ENCODE measurements around the gene LRRN2.

Gene LRRN2

GRCh38 chr1:204685236-204686006 is at the start of gene LRRN2:
Gene LRRN2 (minus strand): TSS chr1:204685738. CDS start chr1:204619992, 65,746 bp downstream.
- H3K4me3 ChIP-seq (ENCODE audit: control insufficient read depth, low read depth, low read length) = no peak within 1 kb of the TSS
- TF ChIP-seq CTCF (IDR thresholded peaks at IDR 0.05; ENCODE audit: control insufficient read depth, insufficient read depth, low read depth, low read length, missing control alignments) = no peak
- no peak for DNase-seq (ENCODE audit: low read depth)

GRCh38 chr1:204735042-204735441 is 49.5 kb upstream of the LRRN2 start:
- H3K4me3 ChIP-seq (ENCODE audit: control insufficient read depth, low read depth, low read length) = no peak overlapping the region
- DNase-seq (ENCODE audit: low read depth) = no peak
- TF ChIP-seq CTCF (IDR thresholded peaks at IDR 0.05; ENCODE audit: control insufficient read depth, insufficient read depth, low read depth, low read length, missing control alignments) = no peak

- DNase-seq (ENCODE audit: low read depth) = no peak
Observed at GRCh38 chr1:204733869-204734596, 48.5 kb upstream of the LRRN2 start.

GRCh38 chr1:204733289-204733688 is 47.8 kb upstream of the LRRN2 start:
- no peak overlapping the region for H3K4me3 ChIP-seq (ENCODE audit: control insufficient read depth, low read depth, low read length)
- TF ChIP-seq CTCF (IDR thresholded peaks at IDR 0.05; ENCODE audit: control insufficient read depth, insufficient read depth, low read depth, low read length, missing control alignments) = no peak

More at GRCh38 chr1:204733869-204734596, 48.5 kb upstream of the LRRN2 start:
- no peak overlapping the region for H3K4me3 ChIP-seq (ENCODE audit: control insufficient read depth, low read depth, low read length)
- TF ChIP-seq CTCF (IDR thresholded peaks at IDR 0.05; ENCODE audit: control insufficient read depth, insufficient read depth, low read depth, low read length, missing control alignments) = no peak

GRCh38 chr1:204731985-204732575 is 46.5 kb upstream of the LRRN2 start:
- DNase-seq (ENCODE audit: low read depth) = no peak
- no peak overlapping the region for H3K4me3 ChIP-seq (ENCODE audit: control insufficient read depth, low read depth, low read length)
- TF ChIP-seq CTCF (IDR thresholded peaks at IDR 0.05; ENCODE audit: control insufficient read depth, insufficient read depth, low read depth, low read length, missing control alignments) = no peak

More at GRCh38 chr1:204733289-204733688, 47.8 kb upstream of the LRRN2 start:
- DNase-seq (ENCODE audit: low read depth) = no peak

- no peak for TF ChIP-seq CTCF (IDR thresholded peaks at IDR 0.05; ENCODE audit: control insufficient read depth, insufficient read depth, low read depth, low read length, missing control alignments)
- H3K4me3 ChIP-seq (ENCODE audit: control insufficient read depth, low read depth, low read length) = no peak overlapping the region
- no peak for DNase-seq (ENCODE audit: low read depth)
Observed at GRCh38 chr1:204731509-204731908, 46.0 kb upstream of the LRRN2 start.
